Measurements from ENCODE around the gene STK32C. TPM values are rescaled to one million over a fixed set of nuclear protein-coding genes. Genes with fewer than 3 reads are reported as not detected.

STK32C gene
- total and polyA plus RNA-seq, 2 donors (not counting 1 experiment from before 2014, with no cell fraction given), result 9.9 to 16.8 TPM

- ATAC-seq (ENCODE audit: low read depth) (no peak), DNase-seq (no peak)
- Histone ChIP-seq H3K4me1 (ENCODE audit: control insufficient read depth in 2 of 2, insufficient read depth in 2 of 2, low read length in 2 of 2) (no peaks in the 10 kb centered on the region), H4K20me1 (ENCODE audit: control insufficient read depth, insufficient read depth, low read length, poor library complexity, severe bottlenecking) (no peaks in the 10 kb centered on the region), H2AFZ (ENCODE audit: insufficient read depth, low read depth, low read length, poor library complexity, severe bottlenecking) (no peak overlapping the region), H3K9ac (ENCODE audit: low read length) (no peak overlapping the region), H3K4me3 (ENCODE audit: control extremely low read depth in 1 of 5, extremely low read depth in 1 of 5, insufficient read depth in 1 of 5, low read depth in 2 of 5, low read length in 4 of 5) (no peak overlapping the region), H3K4me2 (replicated peaks; ENCODE audit: low read depth, low read length, poor library complexity, severe bottlenecking) (no peak overlapping the region), H3K27ac (ENCODE audit: low read length in 2 of 2) (no peak overlapping the region), H3K27me3 (replicated peaks in 1 of 4; ENCODE audit: control extremely low read depth in 1 of 4, control insufficient read depth in 3 of 4, insufficient read depth in 4 of 4, low read length in 3 of 4) (peaks cover 0 to 2% (median 0%) of the 10 kb centered on the region in 4 experiments), H3K9me3 (ENCODE audit: control extremely low read depth in 1 of 3, control insufficient read depth in 2 of 3, insufficient read depth in 1 of 3, low read length in 2 of 3) (peaks cover 0 to 5% (median 0%) of the 10 kb centered on the region in 3 donors), H3K36me3 (replicated peaks in 1 of 2; ENCODE audit: control extremely low read depth in 1 of 2, control insufficient read depth in 1 of 2, extremely low read depth in 1 of 2, insufficient read depth in 2 of 2, low read length in 1 of 2) (no peaks in the 10 kb centered on the region), H3K79me2 (ENCODE audit: control insufficient read depth, insufficient read depth, low read length) (no peaks in the 10 kb centered on the region)
- TF ChIP-seq CTCF (IDR thresholded peaks at IDR 0.05) (no peak), EZH2 (IDR thresholded peaks at IDR 0.05; ENCODE audit: borderline replicate concordance, insufficient read depth, low read depth, low read length, poor library complexity, severe bottlenecking) (no peak)
- 94% methylated on average over 41 of the region's 43 CpGs for WGBS (ENCODE audit: insufficient coverage)
- Mint-ChIP-seq H3K9me3 (ENCODE audit: insufficient read depth) (no peaks in the 10 kb centered on the region), H3K4me1 (peaks cover 2% of the 10 kb centered on the region), H3K27me3 (peaks cover 3% of the 10 kb centered on the region), H3K27ac (no peak overlapping the region), H3K4me3 (no peak overlapping the region)
- POLR2A ChIA-PET, result no interaction called here
- intact Hi-C loops (cut with micrococcal nuclease), result no loop called here
- CTCF ChIA-PET, result no interaction called here
Observed at GRCh38 chr10:132279873-132280645, 27.7 kb downstream of the STK32C start.

GRCh38 chr10:132277311-132277741, 30.4 kb downstream of the STK32C start:
- no peaks in the 10 kb centered on the region for H3K27me3 ChIP-seq (replicated peaks in 1 of 4; ENCODE audit: control extremely low read depth in 1 of 4, control insufficient read depth in 3 of 4, insufficient read depth in 4 of 4, low read length in 3 of 4)
- POLR2A ChIA-PET, result no interaction called here
- ATAC-seq (ENCODE audit: low read depth) (no peak), DNase-seq (no peak)
- CTCF ChIA-PET, result no interaction called here
- H3K4me2 ChIP-seq (replicated peaks; ENCODE audit: low read depth, low read length, poor library complexity, severe bottlenecking), result no peak overlapping the region
- WGBS (ENCODE audit: insufficient coverage), result 94% methylated on average over 9 of the region's 9 CpGs
- no peaks in the 10 kb centered on the region for H3K4me1 ChIP-seq (ENCODE audit: control insufficient read depth in 2 of 2, insufficient read depth in 2 of 2, low read length in 2 of 2)
- peaks cover 0 to 5% (median 0%) of the 10 kb centered on the region in 3 donors for H3K9me3 ChIP-seq (ENCODE audit: control extremely low read depth in 1 of 3, control insufficient read depth in 2 of 3, insufficient read depth in 1 of 3, low read length in 2 of 3)
- intact Hi-C loops (cut with micrococcal nuclease), result no loop called here
- Mint-ChIP-seq H3K4me3 (no peak overlapping the region), H3K4me1 (peaks cover 2% of the 10 kb centered on the region), H3K27me3 (no peaks in the 10 kb centered on the region), H3K27ac (no peak overlapping the region), H3K9me3 (ENCODE audit: insufficient read depth) (no peaks in the 10 kb centered on the region)
- no peaks in the 10 kb centered on the region for H4K20me1 ChIP-seq (ENCODE audit: control insufficient read depth, insufficient read depth, low read length, poor library complexity, severe bottlenecking)
- H3K79me2 ChIP-seq (ENCODE audit: control insufficient read depth, insufficient read depth, low read length), result no peaks in the 10 kb centered on the region
- H3K9ac ChIP-seq (ENCODE audit: low read length), result no peak overlapping the region
- no peak overlapping the region for H3K27ac ChIP-seq (ENCODE audit: low read length in 2 of 2)
- H3K4me3 ChIP-seq (ENCODE audit: control extremely low read depth in 1 of 5, extremely low read depth in 1 of 5, insufficient read depth in 1 of 5, low read depth in 2 of 5, low read length in 4 of 5), result no peak overlapping the region
- no peak overlapping the region for H2AFZ ChIP-seq (ENCODE audit: insufficient read depth, low read depth, low read length, poor library complexity, severe bottlenecking)
- no peaks in the 10 kb centered on the region for H3K36me3 ChIP-seq (replicated peaks in 1 of 2; ENCODE audit: control extremely low read depth in 1 of 2, control insufficient read depth in 1 of 2, extremely low read depth in 1 of 2, insufficient read depth in 2 of 2, low read length in 1 of 2)
- TF ChIP-seq EZH2 (IDR thresholded peaks at IDR 0.05; ENCODE audit: borderline replicate concordance, insufficient read depth, low read depth, low read length, poor library complexity, severe bottlenecking), result no peak
- no peak for TF ChIP-seq CTCF (IDR thresholded peaks at IDR 0.05)

Measured in B cell (primary cell).